ENCODE measurements around the gene KCNC3. TPM values are rescaled to one million over a fixed set of nuclear protein-coding genes. Genes with fewer than 3 reads are reported as not detected.

KCNC3 gene
- total RNA-seq, 5 donors from 2014 or later (not counting 1 experiment from before 2014, with no cell fraction given) = 0.75 to 4.3 (median 1.5) TPM

DNA sequence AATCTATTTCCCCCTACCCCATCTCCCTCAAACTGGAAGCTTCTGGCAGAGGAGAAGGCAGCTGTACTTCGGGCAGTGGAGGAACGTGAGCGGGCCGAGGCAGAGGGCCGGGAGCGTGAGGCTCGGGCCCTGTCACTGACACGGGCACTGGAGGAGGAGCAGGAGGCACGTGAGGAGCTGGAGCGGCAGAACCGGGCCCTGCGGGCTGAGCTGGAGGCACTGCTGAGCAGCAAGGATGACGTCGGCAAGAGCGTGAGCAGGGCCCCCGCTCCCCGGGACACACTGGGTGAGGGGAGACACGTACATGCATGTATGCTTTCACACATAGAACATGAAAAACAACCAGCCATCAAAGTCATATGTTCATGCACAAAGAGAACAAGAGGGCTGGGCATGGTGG lies 42.7 kb downstream of the KCNC3 start:
- Histone ChIP-seq H3K36me3 (ENCODE audit: control insufficient read depth in 2 of 2, extremely low read depth in 1 of 2, insufficient read depth in 1 of 2, low read length in 1 of 2) (no peaks in the 10 kb centered on the region), H3K27me3 (replicated peaks in 1 of 2; ENCODE audit: control insufficient read depth in 2 of 2, extremely low read depth in 1 of 2, insufficient read depth in 2 of 2, low read length in 1 of 2) (peaks cover 0 to 32% of the 10 kb centered on the region in 2 experiments), H3K9me3 (no peaks in the 10 kb centered on the region), H3K4me1 (ENCODE audit: control insufficient read depth in 1 of 2, extremely low read depth in 1 of 2, insufficient read depth in 2 of 2, low read length in 2 of 2) (no peaks in the 10 kb centered on the region), H3K4me3 (ENCODE audit: control insufficient read depth in 1 of 2, extremely low read depth in 1 of 2, low read length in 1 of 2) (no peak overlapping the region), H3K27ac (ENCODE audit: low read length) (no peak overlapping the region)
- no peak for ATAC-seq (replicated peaks in 1 of 4)
- Mint-ChIP-seq H3K9me3 (peaks cover 11 to 22% (median 16%) of the 10 kb centered on the region in 3 donors), H3K4me1 (no peaks in the 10 kb centered on the region), H3K27ac (no peak overlapping the region), H3K27me3 (peaks cover 32 to 49% of the 10 kb centered on the region in 2 donors), H3K4me3 (no peak overlapping the region), H3K36me3 (no peaks in the 10 kb centered on the region)
- no peak for DNase-seq
- CTCF ChIA-PET = no interaction called here
- POLR2A ChIA-PET = no interaction called here
- WGBS (ENCODE audit: insufficient coverage) = 86% methylated on average over 16 of the region's 18 CpGs

- no peaks in the 10 kb centered on the region for H3K4me1 ChIP-seq (ENCODE audit: control insufficient read depth in 1 of 2, extremely low read depth in 1 of 2, insufficient read depth in 2 of 2, low read length in 2 of 2)
- WGBS (ENCODE audit: insufficient coverage) = no CpG with 5 or more reads among the region's 2 CpGs
- ChIA-PET CTCF (no interaction called here), POLR2A (no interaction called here)
- no peak overlapping the region for H3K4me3 ChIP-seq (ENCODE audit: control insufficient read depth in 1 of 2, extremely low read depth in 1 of 2, low read length in 1 of 2)
- Mint-ChIP-seq H3K4me1 (no peaks in the 10 kb centered on the region), H3K9me3 (peaks cover 11 to 22% (median 16%) of the 10 kb centered on the region in 3 donors), H3K27ac (no peak overlapping the region), H3K27me3 (peaks cover 32 to 50% of the 10 kb centered on the region in 2 donors), H3K4me3 (no peak overlapping the region), H3K36me3 (no peaks in the 10 kb centered on the region)
- no peaks in the 10 kb centered on the region for H3K9me3 ChIP-seq
- H3K27me3 ChIP-seq (replicated peaks in 1 of 2; ENCODE audit: control insufficient read depth in 2 of 2, extremely low read depth in 1 of 2, insufficient read depth in 2 of 2, low read length in 1 of 2) = peaks cover 0 to 26% of the 10 kb centered on the region in 2 experiments
- no peak for DNase-seq
- no peaks in the 10 kb centered on the region for H3K36me3 ChIP-seq (ENCODE audit: control insufficient read depth in 2 of 2, extremely low read depth in 1 of 2, insufficient read depth in 1 of 2, low read length in 1 of 2)
- ATAC-seq (replicated peaks in 1 of 4) = no peak
- no peak overlapping the region for H3K27ac ChIP-seq (ENCODE audit: low read length)
These were observed 43.3 kb downstream of the KCNC3 start for GRCh38 chr19:50285833-50286232.

DNA sequence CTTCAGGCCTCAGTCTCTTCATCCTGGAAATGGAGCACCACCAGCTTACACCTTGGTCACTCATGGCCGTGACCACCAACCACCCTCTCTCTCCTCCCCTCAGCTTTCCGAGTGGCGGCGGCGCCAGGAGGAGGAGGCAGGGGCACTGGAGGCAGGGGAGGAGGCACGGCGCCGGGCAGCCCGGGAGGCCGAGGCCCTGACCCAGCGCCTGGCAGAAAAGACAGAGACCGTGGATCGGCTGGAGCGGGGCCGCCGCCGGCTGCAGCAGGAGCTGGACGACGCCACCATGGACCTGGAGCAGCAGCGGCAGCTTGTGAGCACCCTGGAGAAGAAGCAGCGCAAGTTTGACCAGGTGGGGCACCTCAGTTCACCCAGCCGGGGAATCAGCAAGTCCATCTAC lies 47.7 kb downstream of the KCNC3 start:
- Mint-ChIP-seq H3K27me3 (peaks cover 9 to 24% of the 10 kb centered on the region in 2 donors), H3K9me3 (peaks cover 5 to 12% (median 10%) of the 10 kb centered on the region in 3 donors), H3K4me3 (no peak overlapping the region), H3K27ac (no peak overlapping the region), H3K36me3 (no peaks in the 10 kb centered on the region), H3K4me1 (no peaks in the 10 kb centered on the region)
- WGBS (ENCODE audit: insufficient coverage) = 85% methylated on average over 14 of the region's 22 CpGs
- H3K4me3 ChIP-seq (ENCODE audit: control insufficient read depth in 1 of 2, extremely low read depth in 1 of 2, low read length in 1 of 2) = no peak overlapping the region
- DNase-seq = no peak
- H3K36me3 ChIP-seq (ENCODE audit: control insufficient read depth in 2 of 2, extremely low read depth in 1 of 2, insufficient read depth in 1 of 2, low read length in 1 of 2) = no peaks in the 10 kb centered on the region
- peaks cover 0 to 12% of the 10 kb centered on the region in 2 experiments for H3K27me3 ChIP-seq (replicated peaks in 1 of 2; ENCODE audit: control insufficient read depth in 2 of 2, extremely low read depth in 1 of 2, insufficient read depth in 2 of 2, low read length in 1 of 2)
- no peaks in the 10 kb centered on the region for H3K9me3 ChIP-seq
- H3K27ac ChIP-seq (ENCODE audit: low read length) = no peak overlapping the region
- H3K4me1 ChIP-seq (ENCODE audit: control insufficient read depth in 1 of 2, extremely low read depth in 1 of 2, insufficient read depth in 2 of 2, low read length in 2 of 2) = no peaks in the 10 kb centered on the region
- CTCF ChIA-PET = no interaction called here
- no peak for ATAC-seq (replicated peaks in 1 of 4)
- POLR2A ChIA-PET = no interaction called here

- Mint-ChIP-seq H3K27me3 (peaks cover 9 to 28% of the 10 kb centered on the region in 2 donors), H3K4me1 (no peaks in the 10 kb centered on the region), H3K27ac (no peak overlapping the region), H3K9me3 (peaks cover 5 to 10% (median 9%) of the 10 kb centered on the region in 3 donors), H3K4me3 (no peak overlapping the region), H3K36me3 (no peaks in the 10 kb centered on the region)
- ATAC-seq (replicated peaks in 1 of 4) = no peak
- Histone ChIP-seq H3K27ac (ENCODE audit: low read length) (no peak overlapping the region), H3K36me3 (ENCODE audit: control insufficient read depth in 2 of 2, extremely low read depth in 1 of 2, insufficient read depth in 1 of 2, low read length in 1 of 2) (no peaks in the 10 kb centered on the region), H3K4me1 (ENCODE audit: control insufficient read depth in 1 of 2, extremely low read depth in 1 of 2, insufficient read depth in 2 of 2, low read length in 2 of 2) (no peaks in the 10 kb centered on the region), H3K9me3 (no peaks in the 10 kb centered on the region), H3K27me3 (replicated peaks in 1 of 2; ENCODE audit: control insufficient read depth in 2 of 2, extremely low read depth in 1 of 2, insufficient read depth in 2 of 2, low read length in 1 of 2) (peaks cover 0 to 15% of the 10 kb centered on the region in 2 experiments), H3K4me3 (ENCODE audit: control insufficient read depth in 1 of 2, extremely low read depth in 1 of 2, low read length in 1 of 2) (no peak overlapping the region)
- WGBS (ENCODE audit: insufficient coverage) = no CpG with 5 or more reads among the region's 3 CpGs
- ChIA-PET POLR2A (no interaction called here), CTCF (no interaction called here)
- no peak for DNase-seq
These were observed 48.2 kb downstream of the KCNC3 start for GRCh38 chr19:50280983-50281382.

GRCh38 chr19:50280074-50280473 lies 49.1 kb downstream of the KCNC3 start:
- H3K36me3 Mint-ChIP-seq = no peaks in the 10 kb centered on the region
- H3K27ac ChIP-seq (ENCODE audit: low read length) = no peak overlapping the region
- peaks cover 7 to 27% of the 10 kb centered on the region in 2 donors for H3K27me3 Mint-ChIP-seq
- CTCF ChIA-PET = no interaction called here
- DNase-seq = no peak
- H3K4me3 Mint-ChIP-seq = no peak overlapping the region
- H3K36me3 ChIP-seq (ENCODE audit: control insufficient read depth in 2 of 2, extremely low read depth in 1 of 2, insufficient read depth in 1 of 2, low read length in 1 of 2) = no peaks in the 10 kb centered on the region
- POLR2A ChIA-PET = no interaction called here
- no peak overlapping the region for H3K4me3 ChIP-seq (ENCODE audit: control insufficient read depth in 1 of 2, extremely low read depth in 1 of 2, low read length in 1 of 2)
- peaks cover 0 to 2% (median 1%) of the 10 kb centered on the region in 3 donors for H3K9me3 Mint-ChIP-seq
- H3K9me3 ChIP-seq = no peaks in the 10 kb centered on the region
- WGBS (ENCODE audit: insufficient coverage) = 92% methylated on average over 10 of the region's 14 CpGs
- no peaks in the 10 kb centered on the region for H3K4me1 Mint-ChIP-seq
- no peaks in the 10 kb centered on the region for H3K4me1 ChIP-seq (ENCODE audit: control insufficient read depth in 1 of 2, extremely low read depth in 1 of 2, insufficient read depth in 2 of 2, low read length in 2 of 2)
- ATAC-seq (replicated peaks in 1 of 4) = no peak
- H3K27ac Mint-ChIP-seq = no peak overlapping the region
- peaks cover 0 to 22% of the 10 kb centered on the region in 2 experiments for H3K27me3 ChIP-seq (replicated peaks in 1 of 2; ENCODE audit: control insufficient read depth in 2 of 2, extremely low read depth in 1 of 2, insufficient read depth in 2 of 2, low read length in 1 of 2)

DNA sequence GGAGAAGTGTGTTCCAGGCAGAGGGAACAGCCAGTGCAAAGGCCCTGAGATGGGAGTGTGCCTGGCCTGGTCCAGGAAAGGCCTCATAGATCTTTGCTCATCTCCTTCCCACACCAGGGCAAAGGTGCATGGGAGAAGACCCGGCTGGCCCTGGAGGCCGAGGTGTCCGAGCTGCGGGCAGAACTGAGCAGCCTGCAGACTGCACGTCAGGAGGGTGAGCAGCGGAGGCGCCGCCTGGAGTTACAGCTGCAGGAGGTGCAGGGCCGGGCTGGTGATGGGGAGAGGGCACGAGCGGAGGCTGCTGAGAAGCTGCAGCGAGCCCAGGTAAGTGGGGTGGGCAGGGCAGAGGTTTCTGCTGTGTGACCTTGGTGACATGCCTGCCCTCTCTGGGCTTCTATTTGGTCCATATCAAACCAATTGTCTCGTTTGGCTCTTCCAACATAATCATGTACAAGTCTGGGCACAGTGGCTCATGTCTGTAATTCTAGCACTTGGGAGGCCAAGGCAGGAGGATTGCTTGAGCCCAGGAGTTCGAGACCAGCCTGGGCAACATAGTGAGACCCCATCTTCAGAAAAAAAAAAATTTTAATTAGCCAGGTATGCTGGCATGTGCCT lies 51.1 kb downstream of the KCNC3 start:
- Mint-ChIP-seq H3K27me3 (peaks cover 5 to 26% of the 10 kb centered on the region in 2 donors), H3K9me3 (no peaks in the 10 kb centered on the region), H3K4me1 (no peaks in the 10 kb centered on the region), H3K27ac (no peak overlapping the region), H3K4me3 (no peak overlapping the region), H3K36me3 (no peaks in the 10 kb centered on the region)
- Histone ChIP-seq H3K4me1 (ENCODE audit: control insufficient read depth in 1 of 2, extremely low read depth in 1 of 2, insufficient read depth in 2 of 2, low read length in 2 of 2) (no peaks in the 10 kb centered on the region), H3K27me3 (replicated peaks in 1 of 2; ENCODE audit: control insufficient read depth in 2 of 2, extremely low read depth in 1 of 2, insufficient read depth in 2 of 2, low read length in 1 of 2) (peaks cover 0 to 19% of the 10 kb centered on the region in 2 experiments), H3K9me3 (no peaks in the 10 kb centered on the region), H3K36me3 (ENCODE audit: control insufficient read depth in 2 of 2, extremely low read depth in 1 of 2, insufficient read depth in 1 of 2, low read length in 1 of 2) (no peaks in the 10 kb centered on the region), H3K4me3 (ENCODE audit: control insufficient read depth in 1 of 2, extremely low read depth in 1 of 2, low read length in 1 of 2) (no peak overlapping the region), H3K27ac (ENCODE audit: low read length) (no peak overlapping the region)
- 85% methylated on average over 10 of the region's 14 CpGs for WGBS (ENCODE audit: insufficient coverage)
- ChIA-PET CTCF (interaction anchor here in 1 of 2 donors (0.7 kb wide), 1 partner anchor 339 kb away, joined by 4 read pairs; no protein-coding TSS in a partner anchor), POLR2A (no interaction called here)
- DNase-seq = no peak
- no peak for ATAC-seq (replicated peaks in 1 of 4)

All from T-cell (primary cell).